Measurements from ENCODE around the gene CNR1.

- TF ChIP-seq POLR2A (IDR thresholded peaks at IDR 0.05) (no peak), CTCF (IDR thresholded peaks at IDR 0.05 in 8 of 11, conservative IDR thresholded peaks at IDR 0.05 in 3 of 11) (no peak)
Measured at GRCh38 chr6:88211446-88211845, 45.3 kb upstream of the CNR1 start.
